Epithelial cell of umbilical artery (primary cell): ENCODE data around the gene FAM76A. TPM values are rescaled to one million over a fixed set of nuclear protein-coding genes. Genes with fewer than 3 reads are reported as not detected.

Source experiments
- total RNA-seq: library from RNA; depleted of rRNA; stranded (reverse); fragments of >200 nt; gene quantifications from 2 replicates; pipeline ENCODE4 v1.2.3, GENCODE V29; 2014

Gene FAM76A
- total RNA-seq = 7.5 and 15.2 TPM in 2 replicates

GRCh38 chr1:27725374-27726172 is at the start of gene FAM76A:
Gene FAM76A (plus strand): TSS chr1:27725961. CDS start chr1:27726081, 120 bp downstream.

GRCh38 chr1:27772932-27773825 is 47.4 kb downstream of the FAM76A start, which contains the start of gene STX12:
Gene STX12 (plus strand): TSS chr1:27773219. CDS start chr1:27773308, 89 bp downstream.

Other genes with a start within 250 kb of the FAM76A start
- gene WASF2, start 235.8 kb upstream of the FAM76A start, total RNA-seq = 17.9 and 21.1 TPM in 2 replicates
- gene AHDC1, start 121.8 kb upstream of the FAM76A start, total RNA-seq = 4.5 and 6.1 TPM in 2 replicates
- 0.46 TPM in 1 of 2 replicates, not detected in the other for gene FGR, start 90.8 kb upstream of the FAM76A start, total RNA-seq
- gene IFI6, start 53.8 kb upstream of the FAM76A start, total RNA-seq = 129 and 3,193 TPM in 2 replicates
- gene STX12, start 47.3 kb downstream of the FAM76A start, total RNA-seq = 101 and 118 TPM in 2 replicates
- gene PPP1R8, start 104.8 kb downstream of the FAM76A start, total RNA-seq = 44.5 and 46.0 TPM in 2 replicates
- gene THEMIS2, start 146.6 kb downstream of the FAM76A start, total RNA-seq = 6.2 and 19.0 TPM in 2 replicates
- 30.5 and 55.2 TPM in 2 replicates for gene RPA2, start 188.6 kb downstream of the FAM76A start, total RNA-seq
- 0.15 and 0.32 TPM in 2 replicates for gene SMPDL3B, start 209.0 kb downstream of the FAM76A start, total RNA-seq
- 6.1 and 6.5 TPM in 2 replicates for gene XKR8, start 234.0 kb downstream of the FAM76A start, total RNA-seq